ENCODE measurements around the gene ZBED4. TPM values are rescaled to one million over a fixed set of nuclear protein-coding genes. Genes with fewer than 3 reads are reported as not detected.

Gene ZBED4
- polyA plus RNA-seq, 1 experiment, result 6.3 TPM

DNA sequence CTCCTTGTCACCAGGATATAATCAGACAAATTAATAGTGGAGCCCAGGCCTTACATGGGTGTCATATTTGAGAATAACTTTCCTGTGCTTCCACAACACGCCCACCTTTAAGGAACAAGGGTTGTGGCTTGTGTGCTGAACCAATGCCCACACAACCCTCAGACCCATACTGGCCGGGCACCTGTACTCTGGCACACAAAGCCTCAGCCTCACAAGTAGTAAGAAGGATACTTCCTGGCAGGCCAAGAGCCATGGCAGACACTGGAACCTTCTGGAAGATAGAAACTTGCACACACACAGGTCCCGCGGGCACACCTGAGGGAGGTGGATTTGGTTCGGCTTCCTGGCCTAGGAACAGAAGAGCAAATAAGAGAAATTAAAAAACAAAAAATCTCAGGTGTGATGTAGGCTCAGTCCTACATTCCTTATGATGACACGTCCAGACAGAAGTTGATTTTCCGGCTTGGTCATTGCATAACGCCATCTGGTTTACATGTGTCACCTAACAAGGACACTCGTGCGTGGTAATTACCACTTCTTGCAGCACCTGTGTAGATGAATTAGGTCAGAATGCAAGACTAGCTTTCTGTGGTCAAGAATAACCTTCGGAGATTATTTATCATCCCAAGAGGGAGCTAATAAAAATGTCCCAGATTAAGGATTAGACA is 20.2 kb upstream of the ZBED4 start:
- ChIA-PET CTCF (no interaction called here), POLR2A (no interaction called here)
- DNase-seq (ENCODE audit: low read depth, low spot score), result no peak
- Histone ChIP-seq H3K4me3 (ENCODE audit: low read depth, low read length) (no peak overlapping the region), H3K27me3 (ENCODE audit: control insufficient read depth, insufficient read depth, low read length) (peaks cover 16% of the 10 kb centered on the region), H3K9me3 (ENCODE audit: control insufficient read depth, insufficient read depth, low read length) (peaks cover 30% of the 10 kb centered on the region), H3K27ac (ENCODE audit: low read depth, low read length) (no peak overlapping the region)
- TF ChIP-seq, protein P1, sequence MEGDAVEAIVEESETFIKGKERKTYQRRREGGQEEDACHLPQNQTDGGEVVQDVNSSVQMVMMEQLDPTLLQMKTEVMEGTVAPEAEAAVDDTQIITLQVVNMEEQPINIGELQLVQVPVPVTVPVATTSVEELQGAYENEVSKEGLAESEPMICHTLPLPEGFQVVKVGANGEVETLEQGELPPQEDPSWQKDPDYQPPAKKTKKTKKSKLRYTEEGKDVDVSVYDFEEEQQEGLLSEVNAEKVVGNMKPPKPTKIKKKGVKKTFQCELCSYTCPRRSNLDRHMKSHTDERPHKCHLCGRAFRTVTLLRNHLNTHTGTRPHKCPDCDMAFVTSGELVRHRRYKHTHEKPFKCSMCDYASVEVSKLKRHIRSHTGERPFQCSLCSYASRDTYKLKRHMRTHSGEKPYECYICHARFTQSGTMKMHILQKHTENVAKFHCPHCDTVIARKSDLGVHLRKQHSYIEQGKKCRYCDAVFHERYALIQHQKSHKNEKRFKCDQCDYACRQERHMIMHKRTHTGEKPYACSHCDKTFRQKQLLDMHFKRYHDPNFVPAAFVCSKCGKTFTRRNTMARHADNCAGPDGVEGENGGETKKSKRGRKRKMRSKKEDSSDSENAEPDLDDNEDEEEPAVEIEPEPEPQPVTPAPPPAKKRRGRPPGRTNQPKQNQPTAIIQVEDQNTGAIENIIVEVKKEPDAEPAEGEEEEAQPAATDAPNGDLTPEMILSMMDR (IDR thresholded peaks at IDR 0.05; ENCODE audit: low read depth, low read length), result no peak

DNA sequence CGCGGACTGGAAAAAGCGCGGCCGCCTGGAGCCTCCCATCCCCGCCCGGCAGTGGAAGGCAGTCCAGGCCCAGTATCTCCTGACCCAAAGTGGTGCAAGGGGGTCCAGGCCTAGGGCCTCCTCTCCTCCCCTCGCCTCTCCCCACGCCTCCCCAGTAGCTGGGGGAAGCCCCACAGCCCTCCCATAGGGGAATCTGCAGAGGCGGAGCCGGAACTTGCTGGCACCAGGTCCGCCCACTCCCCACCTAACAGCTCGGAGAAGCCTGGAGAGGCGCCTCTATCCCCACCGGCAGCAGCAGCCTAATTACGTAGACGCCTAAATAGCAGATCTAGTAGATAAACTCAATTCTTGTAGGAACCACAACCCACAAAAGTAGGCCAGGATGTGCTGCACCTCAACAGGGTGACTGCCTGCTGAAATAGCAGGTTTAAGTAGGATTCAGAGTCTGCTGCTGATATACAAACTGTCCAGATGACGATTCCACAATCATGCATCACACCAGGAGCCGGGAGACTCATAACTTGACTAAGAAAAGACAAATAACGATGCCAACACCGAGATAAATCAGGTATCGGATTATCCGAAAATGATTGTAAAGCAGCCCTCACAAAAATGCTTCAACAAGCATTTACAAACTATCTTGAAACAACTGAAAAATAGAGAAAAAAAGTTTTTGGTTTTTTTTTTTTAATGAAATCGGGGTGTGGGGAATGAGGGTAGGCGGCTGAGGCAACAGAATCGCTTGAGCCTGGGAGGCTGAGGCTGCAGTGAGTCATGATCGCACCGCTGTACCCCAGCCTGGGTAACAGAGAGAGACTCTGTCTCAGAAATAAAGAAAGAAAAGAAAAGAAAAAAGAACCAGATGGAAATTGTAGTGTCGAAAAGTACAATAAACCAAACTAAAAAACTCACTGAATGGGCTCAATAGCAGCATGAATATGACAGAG is 14.6 kb upstream of the ZBED4 start:
- Histone ChIP-seq H3K4me3 (ENCODE audit: low read depth, low read length) (no peak overlapping the region), H3K9me3 (ENCODE audit: control insufficient read depth, insufficient read depth, low read length) (no peaks in the 10 kb centered on the region; the same call in 1 of the 2 replicates), H3K27ac (ENCODE audit: low read depth, low read length) (no peak overlapping the region), H3K27me3 (ENCODE audit: control insufficient read depth, insufficient read depth, low read length) (peaks cover 7% of the 10 kb centered on the region)
- ChIA-PET CTCF (no interaction called here), POLR2A (no interaction called here)
- DNase-seq (ENCODE audit: low read depth, low spot score), result no peak
- TF ChIP-seq, protein P1 (IDR thresholded peaks at IDR 0.05; ENCODE audit: low read depth, low read length), result no peak

DNA sequence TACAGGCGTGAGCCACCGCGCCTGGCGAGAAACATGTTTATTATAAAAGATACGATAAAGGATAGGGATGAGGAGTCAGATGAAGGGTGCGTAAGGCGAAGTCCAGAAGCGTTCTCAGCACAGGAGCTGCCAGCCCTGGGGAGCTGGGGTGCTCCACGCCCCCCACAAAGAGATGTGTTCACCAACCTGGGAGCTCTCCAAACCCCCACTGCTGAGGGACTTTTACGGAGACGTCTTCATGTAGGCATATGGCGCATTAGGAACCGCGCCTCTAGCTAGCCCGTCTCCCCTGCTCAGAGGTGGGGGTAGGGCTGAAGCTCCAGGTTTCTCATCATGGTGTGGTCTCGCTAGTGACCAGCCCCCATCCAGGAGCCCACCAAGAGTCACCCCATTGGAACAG is 8.4 kb upstream of the ZBED4 start:
- Histone ChIP-seq H3K27ac (ENCODE audit: low read depth, low read length) (no peak overlapping the region), H3K27me3 (ENCODE audit: control insufficient read depth, insufficient read depth, low read length) (peaks cover 54% of the 10 kb centered on the region), H3K4me3 (ENCODE audit: low read depth, low read length) (no peak overlapping the region), H3K9me3 (ENCODE audit: control insufficient read depth, insufficient read depth, low read length) (peaks cover 5% of the 10 kb centered on the region; the same call in 1 of the 2 replicates)
- POLR2A ChIA-PET, result no interaction called here
- DNase-seq (ENCODE audit: low read depth, low spot score), result no peak
- CTCF ChIA-PET, result no interaction called here
- TF ChIP-seq, protein P1 (IDR thresholded peaks at IDR 0.05; ENCODE audit: low read depth, low read length), result no peak

DNA sequence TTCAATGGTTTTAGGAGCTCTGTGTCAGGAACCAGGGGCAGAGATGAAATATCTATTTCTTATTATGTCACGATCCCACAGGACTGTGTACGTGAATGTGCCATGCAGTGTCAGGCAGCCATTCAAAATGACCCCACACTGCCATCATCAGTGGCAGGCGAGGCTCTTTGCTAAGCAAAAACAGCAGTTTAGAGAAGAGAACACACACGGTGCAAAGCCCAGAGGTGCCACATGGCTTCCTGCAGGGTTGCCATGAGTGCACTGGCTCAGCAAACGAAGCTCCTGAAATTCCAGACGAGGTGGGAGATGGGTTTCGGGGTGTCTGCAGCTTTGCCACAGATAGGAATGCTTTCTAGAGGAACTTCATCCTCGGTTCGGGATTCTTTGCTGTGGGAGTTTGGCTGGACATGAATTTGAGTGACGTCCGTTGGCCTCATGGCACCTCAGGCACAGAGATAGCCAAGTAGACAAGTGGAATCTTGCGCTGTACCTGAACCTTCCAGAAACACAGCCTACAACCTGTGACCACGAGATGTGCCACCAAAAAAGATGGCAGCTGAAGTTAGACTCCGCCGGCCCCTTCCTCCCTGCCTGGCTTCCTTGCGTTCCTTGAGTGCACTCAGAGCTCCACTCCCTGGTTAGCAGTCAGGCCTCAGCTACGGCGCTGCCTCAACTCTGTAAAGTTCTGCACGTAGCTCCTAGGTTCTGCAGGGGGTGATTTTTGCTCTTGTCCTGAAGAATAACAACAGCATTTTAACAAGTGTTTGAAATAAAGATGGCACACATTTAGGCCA is 7.8 kb upstream of the ZBED4 start:
- TF ChIP-seq, protein P1 (IDR thresholded peaks at IDR 0.05; ENCODE audit: low read depth, low read length), result no peak
- no peak for DNase-seq (ENCODE audit: low read depth, low spot score)
- peaks cover 5% of the 10 kb centered on the region; the same call in 1 of the 2 replicates for H3K9me3 ChIP-seq (ENCODE audit: control insufficient read depth, insufficient read depth, low read length)
- POLR2A ChIA-PET, result no interaction called here
- CTCF ChIA-PET, result no interaction called here
- H3K4me3 ChIP-seq (ENCODE audit: low read depth, low read length), result no peak overlapping the region
- no peak overlapping the region for H3K27ac ChIP-seq (ENCODE audit: low read depth, low read length)
- H3K27me3 ChIP-seq (ENCODE audit: control insufficient read depth, insufficient read depth, low read length), result peaks cover 60% of the 10 kb centered on the region

Data from AG04450 (cell line).